GM21576 (cell line): ENCODE data around the gene XKR7.
A peak's percentile ranks its signal among the peaks of the same experiment; 100 is the strongest.
"Not testable (repeated sequence)": the region's sequence is repeated elsewhere in the genome, so short reads cannot be mapped to it uniquely, and the experiment has no call there.

Experiments
- ATAC-seq: cut with Tn5 transposase; IDR thresholded peaks from one replicate; pipeline ENCODE4 v1.9.1; 2021; ENCODE audit warnings: mild to moderate bottlenecking, moderate library complexity; ENCODE audit not compliant: unreplicated experiment

The XKR7 gene

GRCh38 chr20:31967830-31968249, at the start of gene XKR7:
XKR7 (plus strand) TSS chr20:31968151; CDS start chr20:31968176, 25 bp downstream.
- ATAC-seq: no peak

- ATAC-seq: no peak
Observed at GRCh38 chr20:31918466-31919105, 49.4 kb upstream of the XKR7 start.

GRCh38 chr20:31919410-31920155, 48.4 kb upstream of the XKR7 start:
- no peak for ATAC-seq

GRCh38 chr20:31920275-31920855, 47.6 kb upstream of the XKR7 start:
- ATAC-seq: no peak

DNA sequence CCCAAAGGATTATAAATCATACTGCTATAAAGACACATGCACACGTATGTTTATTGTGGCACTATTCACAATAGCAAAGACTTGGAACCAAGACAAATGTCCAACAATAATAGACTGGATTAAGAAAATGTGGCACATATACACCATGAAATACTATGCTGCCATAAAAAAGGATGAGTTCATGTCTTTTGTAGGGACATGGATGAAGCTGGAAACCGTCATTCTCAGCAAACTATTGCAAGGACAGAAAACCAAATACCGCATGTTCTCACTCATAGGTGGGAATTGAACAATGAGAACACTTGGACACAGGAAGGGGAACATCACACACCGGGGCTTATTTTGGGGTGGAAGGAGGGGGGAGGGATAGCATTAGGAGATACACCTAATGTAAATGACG, 46.5 kb upstream of the XKR7 start:
- not testable (repeated sequence) for ATAC-seq

DNA sequence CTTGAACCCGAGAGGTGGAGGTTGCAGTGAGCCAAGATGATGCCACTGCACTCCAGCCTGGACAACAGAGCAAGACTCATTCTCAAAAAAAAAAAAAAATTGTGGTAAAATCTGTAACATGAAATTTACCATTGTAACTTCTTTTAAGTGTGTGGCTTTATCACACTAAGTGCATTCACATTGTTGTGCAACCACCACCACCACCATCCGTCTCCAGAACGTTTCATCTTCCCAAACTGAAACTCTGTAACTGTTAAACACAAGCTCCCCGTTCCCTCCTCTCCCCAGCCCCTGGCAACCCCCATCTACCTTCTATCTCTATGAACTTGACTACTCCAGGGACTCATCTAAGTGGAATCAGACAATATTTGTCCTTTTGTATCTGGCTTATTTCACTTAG, 45.8 kb upstream of the XKR7 start:
- no peak for ATAC-seq

- ATAC-seq: no peak
Observed at GRCh38 chr20:31922588-31922987, 45.4 kb upstream of the XKR7 start.

DNA sequence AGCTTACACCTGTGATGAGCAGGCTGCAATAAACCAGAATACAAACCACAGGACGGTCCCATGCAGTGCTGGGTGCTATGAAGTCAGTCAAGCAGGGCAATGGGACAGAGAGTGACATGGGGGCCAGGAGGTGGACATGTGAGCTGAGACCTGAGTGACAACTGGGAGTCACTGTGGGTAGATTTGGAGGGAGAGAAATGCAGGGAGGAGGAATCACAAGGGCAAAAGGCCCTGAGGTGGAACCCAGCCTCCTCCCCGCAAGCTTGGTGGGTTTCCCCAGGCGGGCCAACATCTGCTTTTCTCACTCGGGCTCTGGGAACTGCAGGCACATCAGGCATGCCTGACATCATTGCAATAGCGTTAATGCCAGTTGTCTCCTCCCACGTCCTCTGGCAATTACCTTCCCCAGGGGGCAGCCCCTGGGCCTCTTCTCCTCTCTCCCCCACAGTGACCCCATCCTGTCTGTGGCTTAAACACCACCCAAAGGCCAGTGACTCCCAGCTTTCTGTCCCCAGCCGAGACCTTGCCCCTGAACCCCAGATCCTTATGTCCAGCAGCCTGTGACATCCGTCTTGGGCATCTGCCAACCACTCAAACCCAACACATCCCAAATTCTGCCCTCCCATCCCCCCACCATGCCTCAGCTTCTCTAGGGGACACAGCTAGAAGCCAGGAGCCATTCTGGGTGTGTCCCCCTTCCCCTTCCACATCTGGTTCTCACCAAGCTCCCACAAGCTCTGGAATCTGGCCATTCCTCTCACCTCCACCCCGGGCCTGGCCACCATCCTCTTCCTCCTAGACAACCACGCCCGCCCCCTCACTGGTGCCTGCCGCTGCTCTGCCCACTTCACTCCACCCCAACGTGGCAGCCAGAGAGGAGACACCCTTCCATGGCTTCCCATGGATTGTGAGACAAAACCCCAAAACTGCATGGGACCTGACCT, 44.3 kb upstream of the XKR7 start:
- peak; percentile 56 for ATAC-seq

- no peak for ATAC-seq
Observed at GRCh38 chr20:31924561-31924960, 43.4 kb upstream of the XKR7 start.

GRCh38 chr20:31925631-31926030, 42.3 kb upstream of the XKR7 start:
- ATAC-seq: no peak

DNA sequence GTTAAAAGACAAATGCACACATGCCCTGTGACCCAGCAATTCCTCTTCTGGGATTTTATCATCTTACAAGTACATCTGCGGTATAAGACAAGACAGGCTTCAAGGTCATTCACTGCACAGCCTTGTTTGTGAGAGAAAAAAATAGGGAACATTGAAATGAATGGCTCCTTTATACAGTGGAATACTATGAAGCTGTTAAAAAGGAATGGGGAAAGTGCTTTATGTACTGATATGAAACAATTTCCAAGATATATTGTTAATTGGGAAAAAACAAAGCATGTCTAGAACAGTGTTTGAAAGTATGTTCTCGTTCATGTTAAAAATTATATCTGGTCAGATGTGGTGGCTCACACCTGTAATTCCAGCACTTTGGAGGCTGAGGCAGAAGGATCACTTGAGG, 41.5 kb upstream of the XKR7 start:
- ATAC-seq: no peak

- no peak for ATAC-seq
Observed at GRCh38 chr20:31927627-31928159, 40.3 kb upstream of the XKR7 start.

- not testable (repeated sequence) for ATAC-seq
Observed at GRCh38 chr20:31929631-31930030, 38.3 kb upstream of the XKR7 start.

GRCh38 chr20:31930779-31931178, 37.2 kb upstream of the XKR7 start:
- ATAC-seq: no peak

DNA sequence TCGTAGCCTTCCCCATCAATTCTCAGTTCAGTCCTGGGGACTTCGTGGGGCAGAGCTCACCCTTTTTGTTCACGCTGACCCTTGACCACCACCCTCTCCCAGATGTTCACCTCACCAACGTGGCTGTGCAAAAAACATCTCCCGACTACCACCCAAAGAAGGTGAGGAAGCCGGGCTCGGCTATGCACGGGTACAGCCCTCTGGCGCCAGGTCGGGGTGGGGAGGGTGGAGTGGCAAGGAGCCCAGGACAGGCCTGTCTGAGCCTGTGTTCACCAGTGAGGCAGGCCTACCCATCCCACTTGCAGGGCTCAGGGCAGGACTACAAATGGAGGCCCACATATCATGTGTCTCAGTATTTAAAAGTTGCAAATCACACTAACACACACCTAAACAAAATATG, 34.3 kb upstream of the XKR7 start:
- ATAC-seq: no peak

DNA sequence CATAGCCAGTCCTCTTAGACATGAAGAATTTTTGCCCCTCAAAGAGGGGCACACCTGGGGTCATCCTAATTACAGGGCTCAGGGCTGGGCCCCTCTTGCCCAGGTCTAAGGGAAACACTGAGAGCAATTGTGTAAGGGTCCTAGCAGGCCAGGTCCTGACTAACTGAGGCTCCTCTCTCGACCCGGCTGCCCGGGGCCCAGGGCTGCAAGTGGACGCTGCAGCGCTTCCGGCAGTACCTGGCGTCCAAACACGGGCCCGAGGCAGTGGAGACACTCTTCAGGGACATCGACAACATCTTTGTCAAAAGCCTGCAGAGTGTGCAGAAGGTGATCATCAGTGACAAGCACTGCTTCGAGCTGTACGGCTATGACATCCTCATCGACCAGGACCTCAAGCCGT, 33.5 kb upstream of the XKR7 start:
- ATAC-seq: no peak

GRCh38 chr20:31934968-31935764, 32.8 kb upstream of the XKR7 start:
- ATAC-seq: no peak

DNA sequence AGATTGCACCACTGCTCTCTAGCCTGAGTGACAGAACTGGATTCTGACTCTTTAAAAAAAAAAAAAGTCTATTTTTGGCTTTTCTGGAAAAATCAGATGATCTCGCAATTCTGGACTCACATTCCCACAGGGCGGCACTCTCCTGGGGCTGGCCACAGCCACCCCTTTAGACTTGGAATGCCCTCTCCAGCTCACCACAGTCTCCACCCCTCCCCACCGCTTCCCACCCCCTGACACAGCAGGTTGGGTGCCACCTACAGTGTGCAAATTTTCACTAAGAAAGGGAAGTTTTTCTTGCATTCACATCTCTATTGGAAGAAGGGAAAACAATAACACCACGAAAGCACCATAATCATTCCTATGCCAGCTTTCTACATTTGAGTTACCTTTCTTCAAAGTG, 31.5 kb upstream of the XKR7 start:
- ATAC-seq: no peak

DNA sequence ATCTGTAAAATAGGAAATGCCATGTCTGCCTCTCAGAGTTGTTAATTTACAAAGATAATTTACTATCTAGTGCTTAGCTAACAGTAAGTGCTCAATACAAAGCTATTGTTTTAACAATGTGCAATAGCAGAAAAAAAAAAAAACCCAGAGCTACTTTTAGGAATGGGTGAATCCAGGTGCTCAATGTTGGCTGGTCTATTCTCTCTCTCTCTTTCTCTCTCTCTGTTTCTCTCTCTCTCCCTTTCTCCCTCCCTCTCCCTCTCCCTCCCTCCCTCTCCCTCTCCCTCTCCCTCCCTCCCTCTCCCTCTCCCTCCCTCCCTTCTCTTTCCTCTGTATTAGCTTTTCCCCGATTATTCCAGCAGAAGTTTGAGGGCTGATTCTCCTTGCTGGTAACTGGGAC, 30.1 kb upstream of the XKR7 start:
- no peak for ATAC-seq

GRCh38 chr20:31939661-31940060, 28.3 kb upstream of the XKR7 start:
- no peak for ATAC-seq
